ENCODE results near the gene DCAF5. TPM values are rescaled to one million over a fixed set of nuclear protein-coding genes. Genes with fewer than 3 reads are reported as not detected.

Gene DCAF5
- total and polyA plus RNA-seq, 2 donors (not counting 1 experiment from before 2014, with no cell fraction given), result 62.2 to 65.5 TPM

- H3K27me3 Mint-ChIP-seq, result no peaks in the 10 kb centered on the region
- ATAC-seq (ENCODE audit: low read depth) (no peak), DNase-seq (no peak)
- no peak overlapping the region for H3K27ac ChIP-seq (ENCODE audit: low read length in 2 of 2)
- ChIA-PET CTCF (interaction anchor here (0.6 to 3.2 kb wide), 8 partner anchors 23 to 1278 kb away, joined by 3 to 19 read pairs (median 6); no protein-coding TSS in a partner anchor), POLR2A (no interaction called here)
- WGBS (ENCODE audit: insufficient coverage), result no CpG with 5 or more reads among the region's 5 CpGs
- H3K9me3 Mint-ChIP-seq (ENCODE audit: insufficient read depth), result no peaks in the 10 kb centered on the region
- H2AFZ ChIP-seq (ENCODE audit: insufficient read depth, low read depth, low read length, poor library complexity, severe bottlenecking), result no peak overlapping the region
- no peaks in the 10 kb centered on the region for H3K4me1 Mint-ChIP-seq
- intact Hi-C loops (cut with micrococcal nuclease), result loop anchor here (5.0 to 10.0 kb wide), 3 partner anchors 242 to 1269 kb away; no protein-coding TSS in a partner anchor
- H3K4me2 ChIP-seq (replicated peaks; ENCODE audit: low read depth, low read length, poor library complexity, severe bottlenecking), result no peak overlapping the region
- no peaks in the 10 kb centered on the region for H3K9me3 ChIP-seq (ENCODE audit: control extremely low read depth in 1 of 3, control insufficient read depth in 2 of 3, insufficient read depth in 1 of 3, low read length in 2 of 3)
- H4K20me1 ChIP-seq (ENCODE audit: control insufficient read depth, insufficient read depth, low read length, poor library complexity, severe bottlenecking), result no peaks in the 10 kb centered on the region
- H3K9ac ChIP-seq (ENCODE audit: low read length), result no peak overlapping the region
- peaks cover 3 to 35% of the 10 kb centered on the region in 2 experiments for H3K36me3 ChIP-seq (replicated peaks in 1 of 2; ENCODE audit: control extremely low read depth in 1 of 2, control insufficient read depth in 1 of 2, extremely low read depth in 1 of 2, insufficient read depth in 2 of 2, low read length in 1 of 2)
- no peaks in the 10 kb centered on the region for H3K27me3 ChIP-seq (replicated peaks in 1 of 4; ENCODE audit: control extremely low read depth in 1 of 4, control insufficient read depth in 3 of 4, insufficient read depth in 4 of 4, low read length in 3 of 4)
- TF ChIP-seq CTCF (IDR thresholded peaks at IDR 0.05) (no peak), EZH2 (IDR thresholded peaks at IDR 0.05; ENCODE audit: borderline replicate concordance, insufficient read depth, low read depth, low read length, poor library complexity, severe bottlenecking) (no peak)
- H3K27ac Mint-ChIP-seq, result no peak overlapping the region
- H3K4me3 Mint-ChIP-seq, result no peak overlapping the region
- H3K4me3 ChIP-seq (ENCODE audit: control extremely low read depth in 1 of 5, extremely low read depth in 1 of 5, insufficient read depth in 1 of 5, low read depth in 2 of 5, low read length in 4 of 5), result no peak overlapping the region
- no peaks in the 10 kb centered on the region for H3K4me1 ChIP-seq (ENCODE audit: control insufficient read depth in 2 of 2, insufficient read depth in 2 of 2, low read length in 2 of 2)
- no peaks in the 10 kb centered on the region for H3K79me2 ChIP-seq (ENCODE audit: control insufficient read depth, insufficient read depth, low read length)
Measured at GRCh38 chr14:69106451-69106850, 46.5 kb downstream of the DCAF5 start.

GRCh38 chr14:69105326-69105725, 47.6 kb downstream of the DCAF5 start:
- Histone ChIP-seq H3K27ac (ENCODE audit: low read length in 2 of 2) (no peak overlapping the region), H3K4me2 (replicated peaks; ENCODE audit: low read depth, low read length, poor library complexity, severe bottlenecking) (no peak overlapping the region), H3K4me3 (ENCODE audit: control extremely low read depth in 1 of 5, extremely low read depth in 1 of 5, insufficient read depth in 1 of 5, low read depth in 2 of 5, low read length in 4 of 5) (no peak overlapping the region), H3K4me1 (ENCODE audit: control insufficient read depth in 2 of 2, insufficient read depth in 2 of 2, low read length in 2 of 2) (no peaks in the 10 kb centered on the region), H4K20me1 (ENCODE audit: control insufficient read depth, insufficient read depth, low read length, poor library complexity, severe bottlenecking) (no peaks in the 10 kb centered on the region), H3K79me2 (ENCODE audit: control insufficient read depth, insufficient read depth, low read length) (no peaks in the 10 kb centered on the region), H3K36me3 (replicated peaks in 1 of 2; ENCODE audit: control extremely low read depth in 1 of 2, control insufficient read depth in 1 of 2, extremely low read depth in 1 of 2, insufficient read depth in 2 of 2, low read length in 1 of 2) (peaks cover 3 to 32% of the 10 kb centered on the region in 2 experiments), H2AFZ (ENCODE audit: insufficient read depth, low read depth, low read length, poor library complexity, severe bottlenecking) (no peak overlapping the region), H3K9me3 (ENCODE audit: control extremely low read depth in 1 of 3, control insufficient read depth in 2 of 3, insufficient read depth in 1 of 3, low read length in 2 of 3) (no peaks in the 10 kb centered on the region), H3K27me3 (replicated peaks in 1 of 4; ENCODE audit: control extremely low read depth in 1 of 4, control insufficient read depth in 3 of 4, insufficient read depth in 4 of 4, low read length in 3 of 4) (no peaks in the 10 kb centered on the region), H3K9ac (ENCODE audit: low read length) (no peak overlapping the region)
- ChIA-PET CTCF (no interaction called here), POLR2A (no interaction called here)
- DNase-seq (no peak), ATAC-seq (ENCODE audit: low read depth) (no peak)
- Mint-ChIP-seq H3K27me3 (no peaks in the 10 kb centered on the region), H3K4me1 (no peaks in the 10 kb centered on the region), H3K27ac (no peak overlapping the region), H3K9me3 (ENCODE audit: insufficient read depth) (no peaks in the 10 kb centered on the region), H3K4me3 (no peak overlapping the region)
- TF ChIP-seq CTCF (IDR thresholded peaks at IDR 0.05) (no peak), EZH2 (IDR thresholded peaks at IDR 0.05; ENCODE audit: borderline replicate concordance, insufficient read depth, low read depth, low read length, poor library complexity, severe bottlenecking) (no peak)
- 97% methylated on average over 2 of the region's 2 CpGs for WGBS (ENCODE audit: insufficient coverage)
- intact Hi-C loops (cut with micrococcal nuclease), result loop anchor here (5.0 to 10.0 kb wide), 3 partner anchors 241 to 1268 kb away; no protein-coding TSS in a partner anchor

Measured in B cell (primary cell).